Measurements from ENCODE around the gene GVQW3.
A peak's percentile ranks its signal among the peaks of the same experiment; 100 is the strongest.
"Not testable (repeated sequence)": the region's sequence is repeated elsewhere in the genome, so short reads cannot be mapped to it uniquely, and the experiment has no call there.

Gene GVQW3

GRCh38 chr11:76385903-76386302 lies 4.8 kb downstream of the GVQW3 start:
- DNase-seq = no peak

- DNase-seq = no peak
These were observed 7.3 kb downstream of the GVQW3 start for GRCh38 chr11:76388408-76388807.

- DNase-seq = no peak
These were observed 9.9 kb downstream of the GVQW3 start for GRCh38 chr11:76391021-76391420.

- DNase-seq = no peak
These were observed 10.8 kb downstream of the GVQW3 start for GRCh38 chr11:76391811-76392475.

GRCh38 chr11:76392870-76393269 lies 11.7 kb downstream of the GVQW3 start:
- DNase-seq = no peak

GRCh38 chr11:76394411-76394810 lies 13.3 kb downstream of the GVQW3 start:
- DNase-seq = no peak

- no peak for DNase-seq
These were observed 14.2 kb downstream of the GVQW3 start for GRCh38 chr11:76395296-76395695.

- DNase-seq = no peak
These were observed 16.3 kb downstream of the GVQW3 start for GRCh38 chr11:76397383-76397782.

- no peak for DNase-seq
These were observed 19.8 kb downstream of the GVQW3 start for GRCh38 chr11:76400967-76401366.

GRCh38 chr11:76401484-76401883 lies 20.4 kb downstream of the GVQW3 start:
- DNase-seq = not testable (repeated sequence)

- no peak for DNase-seq
These were observed 25.2 kb downstream of the GVQW3 start for GRCh38 chr11:76406359-76406758.

- DNase-seq = no peak
These were observed 27.2 kb downstream of the GVQW3 start for GRCh38 chr11:76408171-76408965.

GRCh38 chr11:76410851-76411357 lies 29.8 kb downstream of the GVQW3 start:
- no peak for DNase-seq

GRCh38 chr11:76415073-76415472 lies 34.0 kb downstream of the GVQW3 start:
- no peak for DNase-seq

GRCh38 chr11:76419896-76420295 lies 38.8 kb downstream of the GVQW3 start:
- no peak for DNase-seq

- DNase-seq = no peak
These were observed 43.3 kb downstream of the GVQW3 start for GRCh38 chr11:76424379-76424778.

- no peak for DNase-seq
These were observed 43.8 kb downstream of the GVQW3 start for GRCh38 chr11:76424891-76425290.

GRCh38 chr11:76426660-76427059 lies 45.5 kb downstream of the GVQW3 start:
- DNase-seq = no peak

GRCh38 chr11:76436020-76436419 lies 54.9 kb downstream of the GVQW3 start:
- DNase-seq = no peak

GRCh38 chr11:76443268-76443980 lies 62.3 kb downstream of the GVQW3 start:
- no peak for DNase-seq

GRCh38 chr11:76444065-76444383 lies 62.9 kb downstream of the GVQW3 start:
- no peak for DNase-seq

GRCh38 chr11:76444384-76445120 lies 63.4 kb downstream of the GVQW3 start, which contains the start of gene EMSY:
TSS of gene EMSY (plus strand) at chr11:76445018. CDS start at chr11:76446939, 1,921 bp downstream.
- DNase-seq = peak; percentile 64 to 100 (median 98)
